Mammary epithelial cell (primary cell): ENCODE results near the gene ARHGAP26.

Experiments used
- CTCF ChIP-seq, 2 donors: IDR thresholded peaks in 1 of 2; conservative IDR thresholded peaks in 1 of 2; 2 replicates each; pipeline ENCODE4 v1.5.1; 2011 to 2012; ENCODE audit warnings: inconsistent platforms in 2 of 2, low read length in 2 of 2, mild to moderate bottlenecking in 2 of 2, control low read depth in 1 of 2, low read depth in 1 of 2; ENCODE audit not compliant: insufficient read depth in 1 of 2; ENCODE audit errors: extremely low read depth in 1 of 2
- EZH2 ChIP-seq: IDR thresholded peaks from 2 replicates; pipeline ENCODE4 v1.6.1; 2012; ENCODE audit warnings: low read length, inconsistent platforms, borderline replicate concordance

- TF ChIP-seq CTCF (conservative IDR thresholded peaks at IDR 0.05 in 1 of 2, IDR thresholded peaks at IDR 0.05 in 1 of 2; ENCODE audit: extremely low read depth in 1 of 2, insufficient read depth in 1 of 2, low read depth in 1 of 2, low read length in 2 of 2) (no peak), EZH2 (no peak)
Observed at GRCh38 chr5:143224672-143225071, 454.5 kb downstream of the ARHGAP26 start.
